OCI-LY1 (cell line): ENCODE results near the gene FGFR2.

ENCODE experiments used
- H2AFZ ChIP-seq: fragments of 200-600 bp; sonication (generic), shearing (Covaris generic); 2 replicates; pipeline ENCODE4 v1.6.0; 2014; ENCODE audit warnings: antibody characterized with exemption, mild to moderate bottlenecking, low read length
- H3F3A ChIP-seq: fragments of 200-600 bp; sonication (generic), shearing (Covaris generic); 2 replicates; pipeline ENCODE4 v1.6.0; 2014; ENCODE audit warnings: mild to moderate bottlenecking, antibody characterized with exemption, low read length, moderate library complexity; ENCODE audit not compliant: insufficient read depth
- H3K27ac ChIP-seq: fragments of 200-600 bp; sonication (generic); 2 replicates; pipeline ENCODE4 v1.5.1; 2014; ENCODE audit warnings: low read length, mixed run types, mild to moderate bottlenecking, low read depth; ENCODE audit not compliant: poor library complexity, severe bottlenecking
- H3K27me3 ChIP-seq: fragments of 200-600 bp; sonication (generic); 2 replicates; pipeline ENCODE4 v1.6.0; 2014; ENCODE audit warnings: antibody characterized with exemption, mild to moderate bottlenecking, low read length, moderate library complexity; ENCODE audit not compliant: insufficient read depth
- H3K36me3 ChIP-seq: fragments of 200-600 bp; sonication (generic); 2 replicates; pipeline ENCODE4 v1.6.1; 2014; ENCODE audit warnings: mild to moderate bottlenecking, antibody characterized with exemption, low read length, moderate library complexity, mixed read lengths; ENCODE audit not compliant: insufficient read depth
- H3K4me1 ChIP-seq: fragments of 200-600 bp; sonication (generic); 2 replicates; pipeline ENCODE4 v1.5.1; 2014; ENCODE audit warnings: mild to moderate bottlenecking, low read length, moderate library complexity; ENCODE audit not compliant: insufficient read depth, severe bottlenecking
- H3K4me2 ChIP-seq: fragments of 200-600 bp; sonication (generic), shearing (Covaris generic); 2 replicates; pipeline ENCODE4 v1.6.1; 2014; ENCODE audit warnings: low read length
- H3K4me3 ChIP-seq: fragments of 200-600 bp; sonication (generic); 2 replicates; pipeline ENCODE4 v1.5.1; 2014; ENCODE audit warnings: low read length, low read depth, mild to moderate bottlenecking, mixed read lengths; ENCODE audit not compliant: poor library complexity, severe bottlenecking
- H3K79me2 ChIP-seq: fragments of 200-600 bp; shearing (Covaris generic); 2 replicates; pipeline ENCODE4 v1.6.1; 2016; ENCODE audit warnings: mixed run types, low read length, mixed read lengths; ENCODE audit not compliant: insufficient read depth
- H3K9ac ChIP-seq: fragments of 200-600 bp; sonication (generic), shearing (Covaris generic); 2 replicates; pipeline ENCODE4 v1.6.1; 2014; ENCODE audit warnings: mild to moderate bottlenecking, low read length, mixed read lengths
- H3K9me2 ChIP-seq: fragments of 200-600 bp; sonication (generic), shearing (Covaris generic); 2 replicates; pipeline ENCODE4 v1.6.1; 2014; ENCODE audit warnings: low read depth, mild to moderate bottlenecking, low read length, mixed read lengths
- H3K9me3 ChIP-seq: fragments of 200-600 bp; shearing (Covaris generic); 2 replicates; pipeline ENCODE4 v1.6.1; 2014; ENCODE audit warnings: low read length, mixed read lengths
- H4K20me1 ChIP-seq: fragments of 200-600 bp; sonication (generic), shearing (Covaris generic); 2 replicates; pipeline ENCODE4 v1.6.0; 2016; ENCODE audit warnings: mild to moderate bottlenecking, low read length; ENCODE audit not compliant: insufficient read depth
- CTCF ChIP-seq: fragments of 200-600 bp; sonication (generic), shearing (Covaris generic); IDR thresholded peaks from 2 replicates; pipeline ENCODE4 v1.5.1; 2017; ENCODE audit warnings: mild to moderate bottlenecking, antibody characterized with exemption, low read length, moderate library complexity, mixed read lengths
- EZH2 ChIP-seq: fragments of 200-600 bp; sonication (generic), shearing (Covaris generic); IDR thresholded peaks from 2 replicates; pipeline ENCODE4 v1.8.0; 2017; ENCODE audit warnings: borderline replicate concordance, mixed run types, mild to moderate bottlenecking, antibody characterized with exemption, low read length, moderate library complexity, mixed read lengths

Gene FGFR2

GRCh38 chr10:121484816-121485215 is 113.4 kb downstream of the FGFR2 start:
- Histone ChIP-seq H3K36me3 (no peaks in the 10 kb centered on the region), H3K4me2 (no peak overlapping the region), H3F3A (no peaks in the 10 kb centered on the region), H3K9ac (no peak overlapping the region), H3K9me3 (no peaks in the 10 kb centered on the region), H2AFZ (no peak overlapping the region), H3K79me2 (no peaks in the 10 kb centered on the region), H4K20me1 (no peaks in the 10 kb centered on the region), H3K4me1 (no peaks in the 10 kb centered on the region), H3K9me2 (no peaks in the 10 kb centered on the region), H3K27me3 (no peaks in the 10 kb centered on the region), H3K27ac (no peak overlapping the region), H3K4me3 (no peak overlapping the region)
- TF ChIP-seq EZH2 (no peak), CTCF (no peak)

GRCh38 chr10:121484401-121484800 is 113.8 kb downstream of the FGFR2 start:
- Histone ChIP-seq H3K36me3 (no peaks in the 10 kb centered on the region), H3K9me2 (no peaks in the 10 kb centered on the region), H3K4me2 (no peak overlapping the region), H3K9me3 (no peaks in the 10 kb centered on the region), H4K20me1 (no peaks in the 10 kb centered on the region), H2AFZ (no peak overlapping the region), H3K79me2 (no peaks in the 10 kb centered on the region), H3K27me3 (no peaks in the 10 kb centered on the region), H3F3A (no peaks in the 10 kb centered on the region), H3K4me1 (no peaks in the 10 kb centered on the region), H3K27ac (no peak overlapping the region), H3K4me3 (no peak overlapping the region), H3K9ac (no peak overlapping the region)
- TF ChIP-seq EZH2 = no peak
- no peak for TF ChIP-seq CTCF

- no peak overlapping the region for H3K27ac ChIP-seq
- no peak overlapping the region for H3K4me2 ChIP-seq
- no peaks in the 10 kb centered on the region for H3K9me3 ChIP-seq
- H3K9ac ChIP-seq = no peak overlapping the region
- H3K9me2 ChIP-seq = no peaks in the 10 kb centered on the region
- no peak overlapping the region for H3K4me3 ChIP-seq
- no peaks in the 10 kb centered on the region for H3F3A ChIP-seq
- H2AFZ ChIP-seq = no peak overlapping the region
- no peaks in the 10 kb centered on the region for H3K36me3 ChIP-seq
- no peaks in the 10 kb centered on the region for H4K20me1 ChIP-seq
- H3K27me3 ChIP-seq = no peaks in the 10 kb centered on the region
- H3K4me1 ChIP-seq = no peaks in the 10 kb centered on the region
- TF ChIP-seq EZH2 = no peak
- no peaks in the 10 kb centered on the region for H3K79me2 ChIP-seq
These were observed 117.1 kb downstream of the FGFR2 start for GRCh38 chr10:121481180-121481579.

GRCh38 chr10:121478556-121478955 is 119.7 kb downstream of the FGFR2 start:
- Histone ChIP-seq H3K27ac (no peak overlapping the region), H3K4me1 (no peaks in the 10 kb centered on the region), H2AFZ (no peak overlapping the region), H3K36me3 (no peaks in the 10 kb centered on the region), H3K79me2 (no peaks in the 10 kb centered on the region), H3F3A (no peaks in the 10 kb centered on the region), H3K9me2 (no peaks in the 10 kb centered on the region), H3K9ac (no peak overlapping the region), H3K9me3 (no peaks in the 10 kb centered on the region), H3K4me2 (no peak overlapping the region), H3K4me3 (no peak overlapping the region), H3K27me3 (no peaks in the 10 kb centered on the region), H4K20me1 (no peaks in the 10 kb centered on the region)
- TF ChIP-seq CTCF = no peak
- TF ChIP-seq EZH2 = no peak
